Measurements from ENCODE around the gene COP1.

GRCh38 chr1:176201568-176201967 lies 5.5 kb downstream of the COP1 start:
- no peak for TF ChIP-seq GATA2 (IDR thresholded peaks at IDR 0.05; ENCODE audit: low read depth, low read length)
- no peak for TF ChIP-seq GATA3 (IDR thresholded peaks at IDR 0.05; ENCODE audit: low read depth, low read length)
